Measurements from ENCODE around the gene TNFAIP8.
A peak's percentile ranks its signal among the peaks of the same experiment; 100 is the strongest.

Gene TNFAIP8

GRCh38 chr5:119359737-119360413 lies 4.1 kb downstream of the TNFAIP8 start:
- Histone ChIP-seq H3K4me3 (ENCODE audit: low read length) (no peak overlapping the region), H3K4me2 (ENCODE audit: low read length) (peak overlapping the region; percentile 98), H3K36me3 (ENCODE audit: control insufficient read depth, low read length) (no peaks in the 10 kb centered on the region), H3F3A (ENCODE audit: control insufficient read depth, insufficient read depth) (peaks cover 15% of the 10 kb centered on the region), H3K79me2 (ENCODE audit: control insufficient read depth, low read length) (peaks cover 50% of the 10 kb centered on the region), H3K27ac (ENCODE audit: low read depth, low read length) (no peak overlapping the region), H4K20me1 (ENCODE audit: control insufficient read depth, insufficient read depth, low read depth, low read length) (0 out of 2 replicates have a peak, but pooled peaks cover 13% of the 10 kb centered on the region), H3K27me3 (ENCODE audit: control insufficient read depth, low read length) (peaks cover 6% of the 10 kb centered on the region; the same call in 1 of the 2 replicates), H3K4me1 (ENCODE audit: control insufficient read depth, low read length) (peaks cover 62% of the 10 kb centered on the region), H3K9me3 (ENCODE audit: control insufficient read depth, insufficient read depth, low read length) (no peaks in the 10 kb centered on the region), H3K9me2 (replicated peaks; ENCODE audit: control insufficient read depth, low read length) (no peaks in the 10 kb centered on the region)
- TF ChIP-seq EZH2phosphoT487 (IDR thresholded peaks at IDR 0.05; ENCODE audit: borderline replicate concordance, low read length): no peak
- no peak for TF ChIP-seq CTCF (IDR thresholded peaks at IDR 0.05; ENCODE audit: low read depth, low read length, poor library complexity, severe bottlenecking)

GRCh38 chr5:119360905-119361593 lies 5.2 kb downstream of the TNFAIP8 start:
- 0 out of 2 replicates have a peak, but pooled peaks cover 13% of the 10 kb centered on the region for H4K20me1 ChIP-seq (ENCODE audit: control insufficient read depth, insufficient read depth, low read depth, low read length)
- H3K9me3 ChIP-seq (ENCODE audit: control insufficient read depth, insufficient read depth, low read length): no peaks in the 10 kb centered on the region
- peaks cover 51% of the 10 kb centered on the region for H3K4me1 ChIP-seq (ENCODE audit: control insufficient read depth, low read length)
- no peak overlapping the region for H3K4me3 ChIP-seq (ENCODE audit: low read length)
- H3K27me3 ChIP-seq (ENCODE audit: control insufficient read depth, low read length): peaks cover 6% of the 10 kb centered on the region; the same call in 1 of the 2 replicates
- H3K9me2 ChIP-seq (replicated peaks; ENCODE audit: control insufficient read depth, low read length): no peaks in the 10 kb centered on the region
- peaks cover 8% of the 10 kb centered on the region for H3F3A ChIP-seq (ENCODE audit: control insufficient read depth, insufficient read depth)
- peak overlapping the region; percentile 9; the same call in 1 of the 2 replicates for H3K4me2 ChIP-seq (ENCODE audit: low read length)
- no peaks in the 10 kb centered on the region for H3K36me3 ChIP-seq (ENCODE audit: control insufficient read depth, low read length)
- TF ChIP-seq CTCF (IDR thresholded peaks at IDR 0.05; ENCODE audit: low read depth, low read length, poor library complexity, severe bottlenecking) (no peak), EZH2phosphoT487 (IDR thresholded peaks at IDR 0.05; ENCODE audit: borderline replicate concordance, low read length) (no peak)
- H3K79me2 ChIP-seq (ENCODE audit: control insufficient read depth, low read length): peaks cover 48% of the 10 kb centered on the region
- no peak overlapping the region for H3K27ac ChIP-seq (ENCODE audit: low read depth, low read length)

- TF ChIP-seq EZH2phosphoT487 (IDR thresholded peaks at IDR 0.05; ENCODE audit: borderline replicate concordance, low read length): no peak
- Histone ChIP-seq H3K4me2 (ENCODE audit: low read length) (no peak overlapping the region), H3K9me3 (ENCODE audit: control insufficient read depth, insufficient read depth, low read length) (no peaks in the 10 kb centered on the region), H3K79me2 (ENCODE audit: control insufficient read depth, low read length) (peaks cover 47% of the 10 kb centered on the region), H3K27me3 (ENCODE audit: control insufficient read depth, low read length) (peaks cover 6% of the 10 kb centered on the region; the same call in 1 of the 2 replicates), H3K27ac (ENCODE audit: low read depth, low read length) (no peak overlapping the region), H3F3A (ENCODE audit: control insufficient read depth, insufficient read depth) (peaks cover 5% of the 10 kb centered on the region), H3K4me1 (ENCODE audit: control insufficient read depth, low read length) (peaks cover 50% of the 10 kb centered on the region), H4K20me1 (ENCODE audit: control insufficient read depth, insufficient read depth, low read depth, low read length) (0 out of 2 replicates have a peak, but pooled peaks cover 12% of the 10 kb centered on the region), H3K36me3 (ENCODE audit: control insufficient read depth, low read length) (no peaks in the 10 kb centered on the region), H3K4me3 (ENCODE audit: low read length) (no peak overlapping the region), H3K9me2 (replicated peaks; ENCODE audit: control insufficient read depth, low read length) (no peaks in the 10 kb centered on the region)
These were observed 5.8 kb downstream of the TNFAIP8 start for GRCh38 chr5:119361594-119362125.

Measured in DOHH2 (cell line).